HEK293 (cell line): Measurements from ENCODE around the gene CHRNE.

Experiments used
- BCL11A ChIP-seq: fragments of 450-650 bp; formaldehyde crosslinking; IDR thresholded peaks from 2 replicates; pipeline ENCODE4 v1.5.1; 2016; ENCODE audit warnings: low read depth, missing biosample characterization, missing genetic modification characterization
- BCL11B ChIP-seq: fragments of 450-650 bp; formaldehyde crosslinking; IDR thresholded peaks from 2 replicates; pipeline ENCODE4 v1.5.1; 2016; ENCODE audit warnings: low read depth, missing biosample characterization, missing genetic modification characterization
- EGR2 ChIP-seq: fragments of 450-650 bp; formaldehyde crosslinking; IDR thresholded peaks from 2 replicates; pipeline ENCODE4 v1.5.1; 2016; ENCODE audit warnings: low read depth, missing biosample characterization, missing genetic modification characterization
- KLF16 ChIP-seq: fragments of 450-650 bp; formaldehyde crosslinking; IDR thresholded peaks from 2 replicates; pipeline ENCODE4 v1.5.1; 2017; ENCODE audit warnings: missing biosample characterization, missing genetic modification characterization
- OSR2 ChIP-seq: fragments of 450-650 bp; formaldehyde crosslinking; IDR thresholded peaks from 2 replicates; pipeline ENCODE4 v1.5.1; 2016; ENCODE audit warnings: missing biosample characterization, missing genetic modification characterization
- PATZ1 ChIP-seq: fragments of 450-650 bp; formaldehyde crosslinking; IDR thresholded peaks from 2 replicates; pipeline ENCODE4 v1.5.1; 2016; ENCODE audit warnings: missing biosample characterization, missing genetic modification characterization
- PBX3 ChIP-seq: sonication (generic); formaldehyde crosslinking; IDR thresholded peaks from 2 replicates; pipeline ENCODE4 v1.8.1; 2022; ENCODE audit warnings: mild to moderate bottlenecking, moderate library complexity, missing genetic modification reagents
- PRDM10 ChIP-seq: fragments of 450-650 bp; formaldehyde crosslinking; IDR thresholded peaks from 2 replicates; pipeline ENCODE4 v1.5.1; 2016; ENCODE audit warnings: missing biosample characterization, missing genetic modification characterization
- REPIN1 ChIP-seq: fragments of 450-650 bp; formaldehyde crosslinking; IDR thresholded peaks from 2 replicates; pipeline ENCODE4 v1.5.1; 2017; ENCODE audit warnings: missing biosample characterization, missing genetic modification characterization, low read depth
- WT1 ChIP-seq: fragments of 450-650 bp; formaldehyde crosslinking; IDR thresholded peaks from 2 replicates; pipeline ENCODE4 v1.5.1; 2016; ENCODE audit warnings: missing biosample characterization, missing genetic modification characterization
- YY1 ChIP-seq: fragments of 450-650 bp; formaldehyde crosslinking; IDR thresholded peaks from 2 replicates; pipeline ENCODE4 v1.5.1; 2018; ENCODE audit warnings: missing biosample characterization, missing genetic modification characterization
- ZBTB17 ChIP-seq: fragments of 450-650 bp; formaldehyde crosslinking; IDR thresholded peaks from 2 replicates; pipeline ENCODE4 v1.5.1; 2016; ENCODE audit warnings: missing biosample characterization, missing genetic modification characterization
- ZNF146 ChIP-seq: fragments of 450-650 bp; formaldehyde crosslinking; IDR thresholded peaks from 2 replicates; pipeline ENCODE4 v1.5.1; 2016; ENCODE audit warnings: missing biosample characterization, missing genetic modification characterization
- ZNF2 ChIP-seq: fragments of 450-650 bp; formaldehyde crosslinking; IDR thresholded peaks from 2 replicates; pipeline ENCODE4 v1.5.1; 2016; ENCODE audit warnings: missing biosample characterization, missing genetic modification characterization
- ZNF24 ChIP-seq: fragments of 450-650 bp; formaldehyde crosslinking; IDR thresholded peaks from 2 replicates; pipeline ENCODE4 v1.5.1; 2016; ENCODE audit warnings: missing biosample characterization, missing genetic modification characterization
- ZNF274 ChIP-seq, 2 experiments: fragments of 200-500 bp in 1 of 2; fragments of 450-650 bp in 1 of 2; sonication (Bioruptor generic) in 1 of 2; formaldehyde crosslinking in 1 of 2; IDR thresholded peaks; 2 replicates each; pipeline versions ENCODE4 v1.5.1 to v1.6.1; 2014 to 2016; ENCODE audit warnings: borderline replicate concordance in 1 of 2, inconsistent platforms in 1 of 2, low read length in 1 of 2, missing biosample characterization in 1 of 2, missing genetic modification characterization in 1 of 2
- ZNF292 ChIP-seq: fragments of 450-650 bp; formaldehyde crosslinking; IDR thresholded peaks from 2 replicates; pipeline ENCODE4 v1.5.1; 2016; ENCODE audit warnings: low read depth, missing biosample characterization, missing genetic modification characterization, borderline replicate concordance
- ZNF362 ChIP-seq: fragments of 450-650 bp; formaldehyde crosslinking; IDR thresholded peaks from 2 replicates; pipeline ENCODE4 v1.5.1; 2016; ENCODE audit warnings: missing biosample characterization, missing genetic modification characterization
- ZNF391 ChIP-seq: fragments of 450-650 bp; formaldehyde crosslinking; IDR thresholded peaks from 2 replicates; pipeline ENCODE4 v1.5.1; 2016; ENCODE audit warnings: low read depth, missing biosample characterization, missing genetic modification characterization, borderline replicate concordance
- ZNF596 ChIP-seq: fragments of 450-650 bp; IDR thresholded peaks from 2 replicates; pipeline ENCODE4 v1.5.0; 2018; ENCODE audit warnings: missing biosample characterization, mild to moderate bottlenecking, missing genetic modification characterization, moderate library complexity
- ZNF629 ChIP-seq: fragments of 450-650 bp; formaldehyde crosslinking; IDR thresholded peaks from 2 replicates; pipeline ENCODE4 v1.5.1; 2017; ENCODE audit warnings: missing biosample characterization, missing genetic modification characterization
- ZXDB ChIP-seq: fragments of 450-650 bp; formaldehyde crosslinking; IDR thresholded peaks from 2 replicates; pipeline ENCODE4 v1.5.1; 2016; ENCODE audit warnings: missing biosample characterization, missing genetic modification characterization

CHRNE gene

GRCh38 chr17:4948166-4948930 is 45.5 kb upstream of the CHRNE start, which contains the start of gene PFN1 (continued):
- peak; percentile 82 for TF ChIP-seq PATZ1 (tag by site-specific recombination)
- TF ChIP-seq BCL11A = peak; percentile 11; the same call in 1 of the 2 replicates
- TF ChIP-seq EGR2 (tag by site-specific recombination) = 0 out of 2 replicates have a peak, but pooled peaks have one; percentile 10
- TF ChIP-seq KLF16 (tag by site-specific recombination) = peak; percentile 37
- TF ChIP-seq YY1 (tag by site-specific recombination) = peak; percentile 89
- no peak for TF ChIP-seq OSR2 (tag by site-specific recombination)
- peak; percentile 100 for TF ChIP-seq PRDM10
- TF ChIP-seq PBX3 = peak; percentile 89
- TF ChIP-seq REPIN1 (tag by site-specific recombination) = peak; percentile 59; the same call in 1 of the 2 replicates
- TF ChIP-seq ZNF596 (tag by site-specific recombination) = no peak
- peak; percentile 13; the same call in 1 of the 2 replicates for TF ChIP-seq ZNF146 (tag by site-specific recombination)
- TF ChIP-seq ZXDB = peak; percentile 5; the same call in 1 of the 2 replicates
- TF ChIP-seq ZBTB17 = peak; percentile 97
- no peak for TF ChIP-seq ZNF24
- TF ChIP-seq ZNF362 (tag by site-specific recombination) = no peak
- TF ChIP-seq ZNF274 (IDR thresholded peaks at IDR 0.05; ENCODE audit: low read length) = no peak
- no peak for TF ChIP-seq ZNF274 (tag by site-specific recombination; IDR thresholded peaks at IDR 0.05; ENCODE audit: borderline replicate concordance)
- TF ChIP-seq ZNF629 (tag by site-specific recombination) = peak; percentile 69
- TF ChIP-seq ZNF2 = 0 out of 2 replicates have a peak, but pooled peaks have one; percentile 11
- TF ChIP-seq ZNF391 (tag by site-specific recombination) = peak; percentile 57
- no peak for TF ChIP-seq ZNF292
- TF ChIP-seq BCL11B (tag by site-specific recombination) = peak; percentile 48
- peak; percentile 54; the same call in 1 of the 2 replicates for TF ChIP-seq WT1 (tag by site-specific recombination)
- TF ChIP-seq, all 188 proteins: peak for 66
